K562 (cell line): ENCODE measurements around the gene CCDC9. TPM values are rescaled to one million over a fixed set of nuclear protein-coding genes. Genes with fewer than 3 reads are reported as not detected.

ENCODE experiments used
- ARHGAP35 ChIP-seq: fragments of 450-650 bp; IDR thresholded peaks from 2 replicates; pipeline ENCODE4 v1.6.1; 2018; ENCODE audit not compliant: partially characterized antibody
- CBX3 ChIP-seq, 2 experiments: IDR thresholded peaks; 1 replicate in 1 of 2; 2 replicates in 1 of 2; pipeline ENCODE4 v1.6.1; 2012; ENCODE audit warnings: inconsistent platforms in 2 of 2, low read length in 2 of 2, borderline replicate concordance in 1 of 2, control low read depth in 1 of 2
- CEBPG ChIP-seq, 3 experiments: fragments of 200-800 bp in 1 of 3; sonication (Bioruptor generic) in 1 of 3; sonication (generic) in 1 of 3; formaldehyde crosslinking in 1 of 3; IDR thresholded peaks in 2 of 3; conservative IDR thresholded peaks in 1 of 3; 2 replicates each; pipeline versions ENCODE4 v1.6.1 to v1.8.0; 2016 to 2022; ENCODE audit warnings: missing compliant biosample characterization in 2 of 3, missing genetic modification characterization in 2 of 3, mild to moderate bottlenecking in 1 of 3, missing genetic modification reagents in 1 of 3
- ETV5 ChIP-seq: sonication (generic); formaldehyde crosslinking; IDR thresholded peaks from 2 replicates; pipeline ENCODE4 v1.4.0; 2020; ENCODE audit warnings: low read depth, mild to moderate bottlenecking, missing genetic modification reagents
- HDAC3 ChIP-seq: fragments of 450-650 bp; IDR thresholded peaks from 2 replicates; pipeline ENCODE4 v1.6.1; 2018; ENCODE audit warnings: borderline replicate concordance, mild to moderate bottlenecking, moderate library complexity; ENCODE audit not compliant: partially characterized antibody
- HOXB6 ChIP-seq: fragments of 250-450 bp; sonication (Bioruptor Pico); IDR thresholded peaks from 2 replicates; pipeline ENCODE4 v1.5.1; 2022; ENCODE audit warnings: mild to moderate bottlenecking, borderline replicate concordance
- JUND ChIP-seq, 2 experiments: IDR thresholded peaks; 2 replicates in 1 of 2; 3 replicates in 1 of 2; pipeline ENCODE4 v1.6.1; 2011; ENCODE audit warnings: borderline replicate concordance in 2 of 2, low read depth in 2 of 2, low read length in 2 of 2, improper control_type of control experiment in 1 of 2, missing biosample characterization in 1 of 2, missing genetic modification characterization in 1 of 2, missing genetic modification reagents in 1 of 2
- KDM4B ChIP-seq, 2 experiments: fragments of 450-650 bp in 1 of 2; sonication (generic) in 1 of 2; IDR thresholded peaks; 2 replicates each; pipeline ENCODE4 v1.6.1; 2016 to 2017; ENCODE audit warnings: borderline replicate concordance in 2 of 2, antibody characterized with exemption in 1 of 2, low read depth in 1 of 2, mild to moderate bottlenecking in 1 of 2
- MECOM ChIP-seq: fragments of 250-450 bp; sonication (Bioruptor Pico); IDR thresholded peaks from 2 replicates; pipeline ENCODE4 v1.8.0; 2022; ENCODE audit warnings: inconsistent platforms
- MTF1 ChIP-seq: fragments of 250-450 bp; sonication (Bioruptor Pico); IDR thresholded peaks from 2 replicates; pipeline ENCODE4 v1.9.0; 2021; ENCODE audit warnings: moderate library complexity, mild to moderate bottlenecking, inconsistent platforms, borderline replicate concordance
- TARDBP ChIP-seq: fragments of 450-650 bp; IDR thresholded peaks from 2 replicates; pipeline ENCODE4 v1.6.1; 2016
- TCF7 ChIP-seq: sonication (generic); IDR thresholded peaks from 2 replicates; pipeline ENCODE4 v1.6.1; 2016; ENCODE audit warnings: antibody characterized with exemption, borderline replicate concordance
- TOE1 ChIP-seq, 2 experiments: fragments of 450-650 bp in 1 of 2; sonication (generic) in 1 of 2; formaldehyde crosslinking in 1 of 2; IDR thresholded peaks; 2 replicates each; pipeline versions ENCODE4 v1.7.1 to v1.8.0; 2016 to 2022; ENCODE audit warnings: borderline replicate concordance in 2 of 2, mild to moderate bottlenecking in 2 of 2, antibody characterized with exemption in 1 of 2, inconsistent platforms in 1 of 2, low read depth in 1 of 2, missing genetic modification reagents in 1 of 2, moderate library complexity in 1 of 2
- ZNF277 ChIP-seq: fragments of 250-450 bp; sonication (Bioruptor Pico); IDR thresholded peaks from 2 replicates; pipeline ENCODE4 v1.8.0; 2022; ENCODE audit warnings: inconsistent platforms, mild to moderate bottlenecking, moderate library complexity, borderline replicate concordance
- ZSCAN29 ChIP-seq: fragments of 450-650 bp; IDR thresholded peaks from 2 replicates; pipeline ENCODE4 v1.6.1; 2017
- polyA plus RNA-seq, 8 experiments: library from polyadenylated mRNA; depleted of rRNA in 4 of 8; stranded (reverse) in 5 of 8; unstranded in 3 of 8; fragments of >200 nt; fragmentation: Nextera tagmentation in 2 of 8; fragmentation: Illumina TruSeq in 1 of 8; extraction: Ambion mirVana in 2 of 8; extraction: Trizol in 1 of 8; gene quantifications; 2 replicates each; pipeline versions ENCODE4 v1.2.1 to v1.2.3, GENCODE V29; 2011 to 2014; ENCODE audit warnings: inconsistent platforms in 1 of 8, missing spikeins in 1 of 8
- total RNA-seq, 7 experiments: library from RNA; depleted of rRNA in 6 of 7; stranded (reverse); fragments of >200 nt in 6 of 7; fragmentation: Illumina TruSeq in 2 of 7; extraction: Trizol in 2 of 7; gene quantifications; 2 replicates each; pipeline versions ENCODE4 v1.2.1 to v1.2.3, GENCODE V29; 2011 to 2021; ENCODE audit warnings: low replicate concordance in 1 of 7
- TF ChIP-seq, protein P1 (sequence below), 2 experiments: fragments of 450-650 bp; IDR thresholded peaks; 2 replicates each; pipeline ENCODE4 v1.6.1; 2016; ENCODE audit warnings: mild to moderate bottlenecking in 2 of 2, borderline replicate concordance in 1 of 2, low read depth in 1 of 2, moderate library complexity in 1 of 2

Gene CCDC9
- total and polyA plus RNA-seq, 9 of the 15 experiments (the other 6 are each of a cell fraction or from before 2014, with no cell fraction given): 0.23 to 38.6 (median 8.4) TPM

DNA sequence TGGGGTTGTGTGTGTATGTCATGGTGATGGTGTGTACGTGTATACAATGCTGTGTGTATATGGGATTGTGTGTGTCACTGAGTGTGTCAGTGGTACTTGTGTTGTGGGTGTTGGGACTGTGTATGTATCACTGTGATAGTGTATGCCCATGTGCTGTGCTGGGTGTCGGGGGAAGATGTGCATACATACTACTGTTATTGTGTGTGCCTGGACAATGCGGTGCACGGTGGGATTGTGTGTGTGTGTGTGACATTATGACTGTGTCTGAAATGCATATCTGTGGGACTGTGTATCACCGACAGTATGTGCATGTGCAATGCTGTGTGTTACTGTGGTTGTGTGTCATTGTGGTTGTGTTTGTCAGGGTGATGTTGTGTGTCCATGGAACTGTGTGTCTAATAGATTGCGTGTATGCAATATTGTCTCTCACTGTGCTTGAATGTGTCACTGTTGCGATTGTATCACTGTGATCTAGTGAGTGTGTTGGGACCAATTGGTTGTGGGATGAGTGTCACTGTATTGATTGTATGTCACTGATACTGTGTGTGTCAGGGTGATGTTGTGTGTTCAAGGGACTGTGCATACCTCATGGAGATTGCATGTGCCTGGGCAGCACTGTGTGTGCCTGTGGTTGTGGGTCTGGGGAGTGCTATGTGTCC is 14.3 kb upstream of the CCDC9 start (continued):
- TF ChIP-seq TCF7 (0 out of 2 replicates have a peak, but pooled peaks have one; percentile 8), HDAC3 (no peak), MTF1 (no peak), TOE1 (IDR thresholded peaks at IDR 0.05; ENCODE audit: borderline replicate concordance) (no peak), TOE1 (CRISPR knock-in tag; IDR thresholded peaks at IDR 0.05; ENCODE audit: borderline replicate concordance, low read depth) (0 out of 2 replicates have a peak, but pooled peaks have one; percentile 79), ETV5 (CRISPR knock-in tag) (no peak), KDM4B (IDR thresholded peaks at IDR 0.05; ENCODE audit: borderline replicate concordance in 2 of 2, low read depth in 1 of 2) (no peak), TARDBP (no peak), CBX3 (IDR thresholded peaks at IDR 0.05; ENCODE audit: borderline replicate concordance in 1 of 2, low read length in 2 of 2) (0 out of 3 replicates have a peak, but pooled peaks of 1 of the 2 experiments have one; percentile 50), JUND (IDR thresholded peaks at IDR 0.05; ENCODE audit: borderline replicate concordance, low read depth, low read length) (no peak), JUND (tag; IDR thresholded peaks at IDR 0.05; ENCODE audit: borderline replicate concordance, low read depth, low read length) (no peak), CEBPG (CRISPR knock-in tag; IDR thresholded peaks at IDR 0.05) (peak; percentile 50; the same call in 1 of the 2 replicates), CEBPG (tag; conservative IDR thresholded peaks at IDR 0.05 in 1 of 2, IDR thresholded peaks at IDR 0.05 in 1 of 2) (no peak), MECOM (CRISPR knock-in tag) (no peak), ZNF277 (no peak), ZSCAN29 (no peak), HOXB6 (CRISPR knock-in tag) (no peak), ARHGAP35 (no peak)
- TF ChIP-seq, protein P1, sequence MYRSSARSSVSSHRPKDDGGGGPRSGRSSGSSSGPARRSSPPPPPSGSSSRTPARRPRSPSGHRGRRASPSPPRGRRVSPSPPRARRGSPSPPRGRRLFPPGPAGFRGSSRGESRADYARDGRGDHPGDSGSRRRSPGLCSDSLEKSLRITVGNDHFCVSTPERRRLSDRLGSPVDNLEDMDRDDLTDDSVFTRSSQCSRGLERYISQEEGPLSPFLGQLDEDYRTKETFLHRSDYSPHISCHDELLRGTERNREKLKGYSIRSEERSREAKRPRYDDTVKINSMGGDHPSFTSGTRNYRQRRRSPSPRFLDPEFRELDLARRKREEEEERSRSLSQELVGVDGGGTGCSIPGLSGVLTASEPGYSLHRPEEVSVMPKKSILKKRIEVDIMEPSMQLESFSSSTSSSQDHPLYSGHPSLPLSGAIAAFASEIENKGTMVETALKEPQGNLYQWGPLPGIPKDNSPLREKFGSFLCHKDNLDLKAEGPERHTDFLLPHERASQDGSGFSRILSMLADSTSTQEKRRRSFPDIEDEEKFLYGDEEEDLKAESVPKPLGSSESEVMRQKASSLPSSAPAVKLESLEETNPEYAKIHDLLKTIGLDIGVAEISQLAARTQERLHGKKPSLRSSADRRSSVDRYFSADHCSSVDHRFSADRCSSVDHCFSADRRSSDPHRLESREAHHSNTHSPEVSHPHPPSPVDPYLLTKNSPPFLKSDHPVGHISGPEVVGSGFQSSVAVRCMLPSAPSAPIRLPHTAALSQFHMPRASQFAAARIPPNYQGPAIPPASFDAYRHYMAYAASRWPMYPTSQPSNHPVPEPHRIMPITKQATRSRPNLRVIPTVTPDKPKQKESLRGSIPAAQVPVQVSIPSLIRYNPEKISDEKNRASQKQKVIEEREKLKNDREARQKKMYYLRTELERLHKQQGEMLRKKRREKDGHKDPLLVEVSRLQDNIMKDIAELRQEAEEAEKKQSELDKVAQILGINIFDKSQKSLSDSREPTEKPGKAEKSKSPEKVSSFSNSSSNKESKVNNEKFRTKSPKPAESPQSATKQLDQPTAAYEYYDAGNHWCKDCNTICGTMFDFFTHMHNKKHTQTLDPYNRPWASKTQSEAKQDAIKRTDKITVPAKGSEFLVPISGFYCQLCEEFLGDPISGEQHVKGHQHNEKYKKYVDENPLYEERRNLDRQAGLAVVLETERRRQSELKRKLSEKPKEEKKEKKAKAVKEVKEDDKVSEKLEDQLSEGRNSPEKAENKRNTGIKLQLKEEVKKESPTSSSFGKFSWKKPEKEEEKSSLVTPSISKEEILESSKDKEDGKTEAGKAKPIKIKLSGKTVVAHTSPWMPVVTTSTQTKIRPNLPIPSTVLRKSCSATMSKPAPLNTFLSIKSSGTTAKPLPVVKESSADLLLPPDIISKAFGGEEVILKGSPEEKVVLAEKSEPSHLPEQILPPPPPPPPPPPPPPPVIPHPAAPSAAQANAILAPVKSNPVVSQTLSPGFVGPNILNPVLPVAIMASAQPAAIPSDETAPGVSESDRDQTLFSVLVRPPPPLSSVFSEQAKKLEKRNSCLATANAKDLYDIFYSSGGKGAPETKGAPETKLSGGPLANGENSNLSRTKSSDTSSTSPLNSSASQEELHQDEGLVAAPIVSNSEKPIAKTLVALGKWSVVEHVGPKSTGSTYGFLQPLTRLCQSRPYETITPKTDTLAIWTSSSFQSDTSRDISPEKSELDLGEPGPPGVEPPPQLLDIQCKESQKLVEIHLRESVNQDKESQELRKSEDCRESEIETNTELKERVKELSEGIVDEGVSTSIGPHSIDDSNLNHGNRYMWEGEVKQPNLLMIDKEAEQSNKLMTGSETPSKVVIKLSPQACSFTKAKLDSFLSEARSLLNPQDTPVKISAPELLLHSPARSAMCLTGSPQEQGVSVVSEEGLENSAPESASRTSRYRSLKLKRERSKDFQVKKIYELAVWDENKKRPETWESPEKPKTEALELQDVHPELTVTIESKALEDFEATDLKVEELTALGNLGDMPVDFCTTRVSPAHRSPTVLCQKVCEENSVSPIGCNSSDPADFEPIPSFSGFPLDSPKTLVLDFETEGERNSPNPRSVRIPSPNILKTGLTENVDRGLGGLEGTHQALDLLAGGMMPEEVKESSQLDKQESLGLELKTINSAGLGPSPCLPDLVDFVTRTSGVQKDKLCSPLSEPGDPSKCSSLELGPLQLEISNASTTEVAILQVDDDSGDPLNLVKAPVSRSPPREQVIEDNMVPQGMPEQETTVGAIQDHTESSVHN (IDR thresholded peaks at IDR 0.05; ENCODE audit: borderline replicate concordance in 1 of 2, low read depth in 1 of 2): no peak
